HG02759 (cell line): Measurements from ENCODE around the gene KSR2.
A peak's percentile ranks its signal among the peaks of the same experiment; 100 is the strongest.
"Not testable (repeated sequence)": the region's sequence is repeated elsewhere in the genome, so short reads cannot be mapped to it uniquely, and the experiment has no call there.

Experiments
- ATAC-seq: cut with Tn5 transposase; IDR thresholded peaks from one replicate; pipeline ENCODE4 v1.9.1; 2021; ENCODE audit warnings: mild to moderate bottlenecking, moderate library complexity; ENCODE audit not compliant: unreplicated experiment

The KSR2 gene

GRCh38 chr12:117860787-117861290, 108.0 kb downstream of the KSR2 start:
- not testable (repeated sequence) for ATAC-seq

DNA sequence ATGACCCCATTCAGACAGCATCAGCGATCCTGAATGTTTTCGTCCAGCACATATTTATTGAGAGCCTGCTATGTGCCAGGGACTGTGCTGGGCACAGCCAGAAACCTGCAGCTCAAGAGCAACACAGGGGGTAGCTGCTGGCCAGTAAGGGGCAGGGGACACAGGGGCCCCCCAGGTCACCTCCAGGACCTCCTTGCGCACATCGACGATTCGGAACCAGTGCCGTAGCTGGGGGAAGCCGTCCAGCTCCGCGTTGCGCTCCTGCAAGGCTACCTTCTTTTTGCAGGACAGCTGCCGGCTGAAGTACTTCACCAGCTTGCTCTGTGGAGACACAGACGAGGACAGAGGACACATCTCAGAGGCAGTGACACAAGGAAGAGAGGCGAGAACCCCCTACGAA, 108.7 kb downstream of the KSR2 start:
- no peak for ATAC-seq

- peak; percentile 56 for ATAC-seq
Measured at GRCh38 chr12:117857632-117858612, 110.9 kb downstream of the KSR2 start.

DNA sequence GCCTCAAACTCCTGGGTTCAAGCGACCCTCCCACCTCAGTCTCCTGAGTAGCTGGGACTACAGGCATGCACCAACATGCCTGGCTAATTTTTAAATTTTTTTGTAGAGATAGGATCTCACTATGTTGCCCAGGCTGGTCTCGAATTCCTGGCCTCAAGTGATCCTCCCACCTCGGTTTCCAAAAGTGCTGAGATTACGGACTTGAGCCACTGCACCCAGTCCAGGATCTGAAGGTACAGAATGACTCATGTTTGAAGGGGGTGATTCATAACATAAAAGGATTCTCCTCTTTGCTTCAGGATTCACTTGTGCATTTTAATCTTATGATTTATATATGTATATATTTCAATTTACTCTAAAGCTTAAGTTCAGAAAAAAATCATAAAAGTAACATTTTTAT, 111.7 kb downstream of the KSR2 start:
- ATAC-seq: not testable (repeated sequence)

- no peak for ATAC-seq
Measured at GRCh38 chr12:117855165-117855564, 113.6 kb downstream of the KSR2 start.

DNA sequence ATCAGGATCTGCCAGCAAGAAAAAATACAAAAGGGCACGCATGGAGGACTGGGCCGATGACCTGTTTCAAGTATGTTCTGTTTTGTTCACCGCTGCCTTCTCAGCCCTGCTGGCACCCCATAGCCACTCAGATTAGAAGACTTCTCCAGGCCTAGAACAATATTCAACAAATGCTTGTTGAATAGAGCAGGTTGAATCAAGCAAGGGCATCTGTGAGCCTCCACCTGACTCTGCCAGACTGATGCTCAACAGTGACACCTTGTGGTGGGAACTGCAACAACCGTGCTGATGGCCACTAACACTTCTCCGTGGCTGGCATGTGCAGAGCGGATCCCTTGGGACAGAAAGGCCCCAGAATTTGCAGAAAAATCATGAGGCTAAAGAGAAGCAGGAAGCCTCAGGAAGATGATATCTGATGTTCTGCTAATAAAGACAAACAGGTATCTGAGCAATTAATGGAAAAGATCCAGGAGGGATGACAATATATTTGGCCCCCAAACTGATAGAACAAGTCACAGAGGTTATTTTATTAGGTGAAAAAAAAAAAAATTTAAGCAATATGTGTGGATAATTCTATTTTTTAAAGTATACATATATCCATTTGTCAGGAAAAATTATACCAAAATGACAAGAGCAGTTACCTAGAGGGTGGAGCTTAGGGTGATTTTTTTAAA, 114.3 kb downstream of the KSR2 start:
- ATAC-seq: no peak

DNA sequence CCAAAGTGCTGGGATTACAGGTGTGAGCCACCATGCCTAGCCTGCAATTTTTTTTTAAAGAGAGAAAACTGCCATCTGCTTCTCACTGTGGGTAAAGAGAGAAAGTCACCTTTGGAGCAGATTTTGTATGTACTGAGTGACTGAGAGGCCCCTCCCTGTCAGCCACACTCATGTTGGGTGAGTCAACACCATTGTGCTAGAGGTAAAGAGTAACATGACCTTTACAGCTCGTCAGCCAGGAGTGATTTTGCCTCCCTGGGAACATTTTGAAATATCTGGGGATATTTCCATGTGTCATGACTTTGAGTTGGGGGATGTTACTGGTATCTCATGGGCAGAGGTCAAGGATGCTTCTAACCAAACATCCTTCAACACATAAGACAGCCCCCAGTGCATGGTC, 115.2 kb downstream of the KSR2 start:
- no peak for ATAC-seq

- no peak for ATAC-seq
Measured at GRCh38 chr12:117850048-117850447, 118.7 kb downstream of the KSR2 start.

DNA sequence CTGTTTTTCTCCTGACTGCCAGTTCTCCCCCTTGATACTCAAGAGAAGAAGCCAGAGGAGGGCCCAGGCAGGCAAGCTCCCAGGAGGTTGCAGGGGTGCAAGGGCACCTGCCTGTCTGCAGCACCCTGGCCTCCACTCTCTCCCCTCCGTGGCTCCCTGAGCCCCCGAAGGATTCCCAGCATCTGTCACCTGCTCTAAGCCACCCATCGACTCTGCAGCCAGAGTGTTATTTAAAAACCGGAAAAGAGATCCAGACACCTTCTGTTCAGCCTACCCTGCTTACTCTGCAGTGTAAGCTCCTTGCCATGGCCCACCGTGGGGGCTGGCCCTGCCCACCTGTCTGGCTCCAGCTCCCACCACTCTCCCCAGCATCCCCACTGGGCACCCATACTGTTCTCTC, 121.4 kb downstream of the KSR2 start:
- ATAC-seq: no peak

DNA sequence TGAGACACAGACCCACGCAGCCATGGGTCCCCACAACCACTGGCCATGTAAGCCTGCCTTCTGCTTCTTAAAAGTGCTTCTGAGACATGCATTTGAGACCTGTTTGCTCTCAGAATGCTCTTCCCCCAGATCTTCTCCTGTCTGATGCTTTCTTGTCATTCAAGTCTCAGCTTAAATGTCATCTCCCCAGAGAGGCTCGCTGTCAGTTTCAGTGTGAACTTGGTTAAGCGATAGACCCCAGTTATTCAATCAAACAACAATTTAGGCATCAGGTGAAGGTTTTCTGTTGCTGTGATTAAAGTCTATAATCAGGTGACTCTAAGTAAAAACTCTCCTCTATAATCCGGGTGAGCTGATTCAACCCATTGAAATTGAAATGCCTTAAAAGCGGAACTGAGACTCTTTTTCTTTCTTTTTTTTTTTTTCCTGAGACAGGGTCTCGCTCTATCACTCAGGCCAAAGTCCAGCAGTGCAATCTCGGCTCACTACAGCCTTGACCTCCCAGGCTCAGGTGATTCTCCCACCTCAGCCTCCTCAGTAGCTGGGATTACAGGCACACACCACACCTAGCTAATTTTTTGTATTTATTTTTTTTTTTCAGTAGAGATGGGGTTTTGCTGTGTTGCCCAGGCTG, 123.4 kb downstream of the KSR2 start:
- ATAC-seq: no peak

DNA sequence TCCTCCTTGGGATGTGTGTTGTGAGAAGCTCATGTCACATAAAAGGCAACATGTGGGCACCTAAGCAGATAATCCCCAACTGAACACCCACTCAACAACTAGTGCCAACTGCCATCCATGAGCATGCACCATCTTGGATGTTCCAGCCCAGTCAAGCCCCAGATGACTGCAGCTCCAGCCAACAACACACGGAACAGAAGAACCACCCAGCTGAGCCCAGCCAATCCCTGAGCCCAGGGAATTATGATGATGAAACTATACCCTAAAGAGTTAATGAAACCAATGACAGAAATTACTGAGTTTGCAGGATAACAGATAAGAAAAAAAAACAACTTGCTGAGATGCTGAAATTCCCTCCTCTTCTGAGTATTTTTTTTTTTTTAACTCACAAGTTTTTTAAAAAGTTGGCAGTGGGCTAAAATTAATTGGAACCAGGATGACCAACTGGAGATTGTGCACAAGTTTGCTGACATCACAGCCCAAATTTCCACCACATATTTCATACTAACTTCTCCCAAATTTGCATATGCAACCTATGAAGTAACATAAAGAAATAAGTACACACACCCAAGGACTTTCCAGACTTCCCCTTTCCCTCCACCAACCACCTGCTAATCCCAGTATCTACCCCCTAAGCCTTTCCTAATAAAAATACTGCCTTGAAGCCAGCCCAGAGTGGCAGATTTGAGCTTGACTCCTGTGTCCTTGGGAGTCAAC, 124.5 kb downstream of the KSR2 start:
- no peak for ATAC-seq

GRCh38 chr12:117842630-117843029, 126.2 kb downstream of the KSR2 start:
- no peak for ATAC-seq

- ATAC-seq: no peak
Measured at GRCh38 chr12:117842220-117842619, 126.6 kb downstream of the KSR2 start.

- no peak for ATAC-seq
Measured at GRCh38 chr12:117837737-117838050, 131.1 kb downstream of the KSR2 start.

DNA sequence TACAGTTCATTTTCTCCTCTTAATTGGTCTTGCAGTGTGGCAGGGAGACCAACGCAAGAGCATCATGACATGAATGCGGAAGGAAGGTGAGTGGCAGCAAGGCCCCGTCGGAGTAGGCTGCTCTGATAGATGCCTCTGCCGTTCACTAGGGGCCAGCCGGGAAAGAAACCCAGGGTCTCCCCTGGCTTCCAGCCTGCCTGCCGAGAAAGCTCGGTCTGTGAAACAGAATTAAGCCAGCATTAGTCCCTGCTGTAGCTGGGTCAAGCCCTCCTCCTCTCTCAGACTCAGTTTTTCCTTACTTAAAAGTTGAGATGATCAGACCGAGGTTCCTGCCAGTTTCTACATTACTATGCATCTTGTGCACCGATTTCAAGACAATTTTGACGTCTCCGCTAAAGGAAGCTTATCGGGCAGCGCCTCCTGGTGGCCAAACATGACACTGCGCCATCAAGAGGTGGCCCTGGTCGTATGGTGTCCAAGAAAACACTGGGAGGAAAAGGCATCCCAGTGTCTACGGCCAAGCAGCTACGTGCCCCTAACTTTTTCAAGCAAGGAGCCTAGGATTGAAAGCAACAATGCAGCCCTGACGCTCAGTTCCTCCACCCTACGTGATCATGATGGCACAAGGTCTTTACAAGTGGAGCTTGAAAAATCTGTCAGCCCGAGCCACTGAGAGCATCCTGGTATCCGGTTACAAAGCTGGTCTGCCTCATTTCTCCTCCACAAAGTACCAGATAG, 131.6 kb downstream of the KSR2 start:
- peak; percentile 60 for ATAC-seq

DNA sequence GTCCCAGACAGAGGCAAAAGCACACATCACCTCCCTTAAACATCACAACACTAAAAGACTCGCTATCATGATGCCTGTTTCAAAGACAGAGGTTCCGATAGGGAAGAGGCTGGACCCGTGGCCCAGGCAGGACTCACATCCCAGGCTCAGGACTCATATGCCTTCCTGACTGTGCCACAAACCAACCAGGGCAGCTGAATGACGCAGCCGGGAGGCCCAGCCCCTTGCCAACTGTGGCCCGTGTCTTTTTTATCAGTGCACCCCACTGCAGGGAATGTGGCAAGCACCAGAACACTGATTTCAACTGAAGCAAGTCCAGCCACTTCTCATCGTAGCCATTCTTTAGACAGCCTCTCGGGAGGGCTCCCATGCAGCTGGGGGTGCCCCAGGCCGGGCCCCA, 132.3 kb downstream of the KSR2 start:
- no peak for ATAC-seq

GRCh38 chr12:117835156-117835555, 133.6 kb downstream of the KSR2 start:
- ATAC-seq: no peak

DNA sequence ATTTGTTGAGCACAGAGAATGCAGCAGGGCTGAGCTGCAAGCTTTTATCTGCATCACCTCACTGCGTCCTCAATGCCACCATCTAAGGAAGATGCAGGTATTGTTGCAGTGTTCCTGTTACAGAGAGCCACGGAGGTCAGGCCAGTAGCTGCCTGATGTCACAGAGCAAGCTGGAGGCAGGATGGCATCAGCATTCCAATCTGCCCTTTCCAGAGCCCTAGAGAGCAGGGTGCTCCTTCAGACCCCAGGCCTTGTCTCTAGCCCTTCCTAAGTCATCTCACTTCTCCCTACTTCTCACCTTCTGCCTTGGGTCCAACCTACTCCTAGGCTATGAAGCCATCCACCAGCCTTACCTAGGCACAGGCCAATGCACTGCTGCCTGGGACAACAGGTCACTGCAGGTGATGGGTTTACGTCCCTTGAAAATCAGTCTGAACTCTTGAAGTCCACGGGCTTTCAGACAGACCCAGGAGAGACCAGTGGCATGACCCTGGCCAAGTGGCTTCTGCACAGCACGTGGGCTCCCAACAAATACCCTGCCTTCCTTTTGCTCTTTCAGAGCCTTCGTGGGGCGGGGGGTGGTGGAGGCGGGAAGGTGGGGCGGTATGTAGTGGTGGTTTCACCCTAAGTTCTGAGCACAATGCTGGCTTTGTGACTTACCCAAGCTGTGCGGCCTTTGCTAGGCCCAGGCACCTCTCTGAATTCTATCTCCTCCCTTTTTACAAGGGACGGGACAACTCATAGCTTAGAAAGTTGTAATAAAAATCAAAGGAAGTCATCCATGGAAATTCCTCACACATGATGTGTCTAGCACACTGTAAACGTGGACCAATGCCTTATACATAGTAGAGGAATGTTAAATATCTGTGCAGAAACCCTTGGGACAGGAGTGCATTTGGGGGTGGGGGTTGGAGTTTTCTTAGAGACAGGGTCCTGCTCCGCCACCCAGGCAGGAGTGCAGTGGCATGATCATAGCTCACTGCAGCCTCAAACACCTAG, 136.0 kb downstream of the KSR2 start:
- no peak for ATAC-seq

- ATAC-seq: no peak
Measured at GRCh38 chr12:117830471-117830870, 138.3 kb downstream of the KSR2 start.
